Esophagus (tissue), 2 donors: Measurements from ENCODE around the gene CFAP300. TPM values are rescaled to one million over a fixed set of nuclear protein-coding genes. Genes with fewer than 3 reads are reported as not detected.

Source experiments
- H3K27ac ChIP-seq, 2 donors: one replicate each; pipeline ENCODE4 v1.5.1; 2013; ENCODE audit warnings: low read depth in 2 of 2, mild to moderate bottlenecking in 2 of 2, inconsistent platforms in 1 of 2, low read length in 1 of 2, moderate library complexity in 1 of 2
- H3K27me3 ChIP-seq, 2 donors: one replicate each; pipeline ENCODE4 v1.6.1; 2013; ENCODE audit warnings: low read length in 2 of 2, control low read depth in 1 of 2, mild to moderate bottlenecking in 1 of 2; ENCODE audit not compliant: insufficient read depth in 2 of 2, control insufficient read depth in 1 of 2
- H3K36me3 ChIP-seq, 2 donors: one replicate each; pipeline ENCODE4 v1.6.1; 2013; ENCODE audit warnings: low read length in 1 of 2; ENCODE audit not compliant: control insufficient read depth in 2 of 2, insufficient read depth in 2 of 2
- H3K4me1 ChIP-seq, 2 donors: one replicate each; pipeline ENCODE4 v1.6.1; 2013; ENCODE audit warnings: low read length in 1 of 2; ENCODE audit not compliant: control insufficient read depth in 2 of 2, insufficient read depth in 2 of 2
- H3K4me3 ChIP-seq, 2 donors: one replicate each; pipeline ENCODE4 v1.5.1; 2013; ENCODE audit warnings: low read length in 2 of 2, mild to moderate bottlenecking in 2 of 2, low read depth in 1 of 2, moderate library complexity in 1 of 2
- H3K9me3 ChIP-seq, 2 donors: one replicate each; pipeline ENCODE4 v1.6.1; 2013; ENCODE audit warnings: mild to moderate bottlenecking in 2 of 2, low read depth in 1 of 2, low read length in 1 of 2, moderate library complexity in 1 of 2; ENCODE audit not compliant: control insufficient read depth in 2 of 2, insufficient read depth in 1 of 2
- WGBS, 2 donors: extraction: QIAGEN DNeasy Blood & Tissue Kit; methylation state at CpG; one replicate each; pipeline ENCODE4 v1.1.7; 2013; 5-methylcytosine and 5-hydroxymethylcytosine counted together
- polyA plus RNA-seq, 2 donors: library from polyadenylated mRNA; stranded (reverse); fragments of 200-250 nt; gene quantifications; one replicate each; pipeline ENCODE4 v1.2.3, GENCODE V29; 2013
- donor health status: healthy with polysubstance abuse.
- donor health status: Bipolar disorder and iron deficiency.

Gene CFAP300
- polyA plus RNA-seq, 2 donors: 0.63 to 0.68 TPM

GRCh38 chr11:102110761-102111010 is 63.4 kb downstream of the CFAP300 start:
- peak overlapping the region; percentile 96 to 97 for H3K27ac ChIP-seq
- H3K9me3 ChIP-seq: no peaks in the 10 kb centered on the region
- H3K27me3 ChIP-seq: no peaks in the 10 kb centered on the region
- H3K4me1 ChIP-seq: no peaks in the 10 kb centered on the region
- H3K4me3 ChIP-seq: peak overlapping the region; percentile 84 to 94
- no peaks in the 10 kb centered on the region for H3K36me3 ChIP-seq
- 0 to 2% methylated on average over 3 to 31 of the region's 31 CpGs for WGBS, 2 donors

DNA sequence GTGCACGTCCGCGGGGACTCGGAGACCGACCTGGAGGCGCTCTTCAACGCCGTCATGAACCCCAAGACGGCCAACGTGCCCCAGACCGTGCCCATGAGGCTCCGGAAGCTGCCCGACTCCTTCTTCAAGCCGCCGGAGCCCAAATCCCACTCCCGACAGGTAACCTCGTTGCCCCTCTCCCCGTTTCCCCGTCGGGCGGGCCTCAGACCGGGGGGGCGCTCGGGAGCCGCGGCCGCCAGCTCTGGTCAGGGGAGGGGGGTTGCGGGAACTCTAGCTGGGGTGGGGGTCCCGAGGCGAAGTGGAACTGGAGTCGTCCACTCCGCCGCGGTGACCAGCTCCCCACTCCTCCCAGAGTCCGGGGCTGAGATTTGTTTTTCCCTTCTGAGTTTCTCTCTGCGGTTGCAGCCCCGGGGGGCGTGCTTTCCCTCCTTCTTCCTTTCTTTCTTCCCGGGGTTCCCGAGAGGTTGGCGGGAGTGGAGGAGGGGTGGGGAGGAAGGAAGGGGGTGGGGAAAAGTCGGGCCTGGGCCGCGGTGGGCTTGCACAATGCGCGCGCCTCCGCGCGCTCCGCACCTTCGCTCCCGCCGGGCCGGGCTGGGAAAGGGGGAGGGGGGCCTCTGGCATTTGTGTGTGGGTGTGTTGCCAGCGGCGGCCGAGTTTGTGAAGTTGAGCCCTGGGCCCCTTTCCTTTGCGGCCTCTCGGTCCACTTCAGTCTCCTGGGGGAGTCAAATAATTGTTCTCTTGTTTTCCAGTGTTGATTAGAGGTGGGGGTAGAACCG is 64.0 kb downstream of the CFAP300 start:
- Histone ChIP-seq H3K4me3 (peak overlapping the region; percentile 84 to 94), H3K4me1 (no peaks in the 10 kb centered on the region), H3K36me3 (no peaks in the 10 kb centered on the region), H3K27ac (peak overlapping the region; percentile 96 to 97), H3K9me3 (no peaks in the 10 kb centered on the region), H3K27me3 (no peaks in the 10 kb centered on the region)
- WGBS, 2 donors: 1% methylated on average over 51 to 61 of the region's 61 CpGs

GRCh38 chr11:102111787-102112508 is 64.7 kb downstream of the CFAP300 start:
- no peaks in the 10 kb centered on the region for H3K9me3 ChIP-seq
- H3K36me3 ChIP-seq: no peaks in the 10 kb centered on the region
- peak overlapping the region; percentile 84 to 94 for H3K4me3 ChIP-seq
- H3K27ac ChIP-seq: peak overlapping the region; percentile 96 to 97
- 1 to 2% methylated on average over 20 of the region's 20 CpGs for WGBS, 2 donors
- no peaks in the 10 kb centered on the region for H3K27me3 ChIP-seq
- no peaks in the 10 kb centered on the region for H3K4me1 ChIP-seq

DNA sequence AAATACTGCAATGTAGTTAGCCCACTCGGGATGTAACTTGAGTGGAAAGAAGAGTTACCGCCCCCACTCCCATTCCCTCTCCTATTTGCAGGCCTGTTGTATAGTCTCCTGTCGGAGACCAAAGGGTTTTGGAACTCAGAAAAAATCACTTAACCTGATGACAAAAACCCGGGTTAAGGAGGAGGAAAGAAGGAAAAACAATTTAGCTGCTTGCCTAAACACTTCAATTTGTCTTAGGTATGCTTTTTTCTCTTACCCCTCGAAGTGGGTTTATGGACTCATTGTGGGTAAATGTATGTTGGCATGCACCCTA is 65.2 kb downstream of the CFAP300 start:
- no peaks in the 10 kb centered on the region for H3K36me3 ChIP-seq
- no peaks in the 10 kb centered on the region for H3K9me3 ChIP-seq
- WGBS, 2 donors: 13 to 17% methylated on average over 5 of the region's 5 CpGs
- peak overlapping the region; percentile 46 to 84 for H3K4me3 ChIP-seq
- peak overlapping the region; percentile 82 to 96 for H3K27ac ChIP-seq
- H3K27me3 ChIP-seq: no peaks in the 10 kb centered on the region
- H3K4me1 ChIP-seq: no peaks in the 10 kb centered on the region

DNA sequence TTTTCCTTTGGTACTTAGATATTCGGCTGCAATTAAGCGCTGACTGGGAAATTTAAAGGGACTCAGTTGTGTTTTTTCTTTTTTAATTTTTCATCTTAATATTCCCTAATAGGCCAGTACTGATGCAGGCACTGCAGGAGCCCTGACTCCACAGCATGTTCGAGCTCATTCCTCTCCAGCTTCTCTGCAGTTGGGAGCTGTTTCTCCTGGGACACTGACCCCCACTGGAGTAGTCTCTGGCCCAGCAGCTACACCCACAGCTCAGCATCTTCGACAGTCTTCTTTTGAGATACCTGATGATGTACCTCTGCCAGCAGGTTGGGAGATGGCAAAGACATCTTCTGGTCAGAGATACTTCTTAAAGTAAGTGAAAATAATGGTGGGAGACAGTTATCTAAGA is 66.8 kb downstream of the CFAP300 start:
- WGBS, 2 donors: 53 to 54% methylated on average over 4 of the region's 4 CpGs
- H3K36me3 ChIP-seq: no peaks in the 10 kb centered on the region
- no peak overlapping the region for H3K4me3 ChIP-seq
- H3K27me3 ChIP-seq: no peaks in the 10 kb centered on the region
- no peak overlapping the region for H3K27ac ChIP-seq
- peaks cover 0 to 2% of the 10 kb centered on the region in 2 donors for H3K4me1 ChIP-seq
- H3K9me3 ChIP-seq: no peaks in the 10 kb centered on the region

- Histone ChIP-seq H3K9me3 (no peaks in the 10 kb centered on the region), H3K4me1 (peaks cover 0 to 2% of the 10 kb centered on the region in 2 donors), H3K36me3 (no peaks in the 10 kb centered on the region), H3K27me3 (no peaks in the 10 kb centered on the region), H3K27ac (no peak overlapping the region), H3K4me3 (no peak overlapping the region)
These were observed 68.3 kb downstream of the CFAP300 start for GRCh38 chr11:102115557-102115956.

- no peaks in the 10 kb centered on the region for H3K9me3 ChIP-seq
- 46 to 53% methylated on average over 2 of the region's 2 CpGs for WGBS, 2 donors
- no peaks in the 10 kb centered on the region for H3K36me3 ChIP-seq
- peaks cover 0 to 2% of the 10 kb centered on the region in 2 donors for H3K4me1 ChIP-seq
- H3K27ac ChIP-seq: no peak overlapping the region
- no peaks in the 10 kb centered on the region for H3K27me3 ChIP-seq
- H3K4me3 ChIP-seq: no peak overlapping the region
These were observed 69.4 kb downstream of the CFAP300 start for GRCh38 chr11:102116453-102117205.

- Histone ChIP-seq H3K4me1 (peaks cover 0 to 2% of the 10 kb centered on the region in 2 donors), H3K9me3 (no peaks in the 10 kb centered on the region), H3K27ac (peak overlapping the region in 1 of 2 donors; percentile 8), H3K27me3 (no peaks in the 10 kb centered on the region), H3K36me3 (no peaks in the 10 kb centered on the region), H3K4me3 (no peak overlapping the region)
- WGBS, 2 donors: 29 to 31% methylated on average over 4 of the region's 4 CpGs
These were observed 70.4 kb downstream of the CFAP300 start for GRCh38 chr11:102117472-102118113.

DNA sequence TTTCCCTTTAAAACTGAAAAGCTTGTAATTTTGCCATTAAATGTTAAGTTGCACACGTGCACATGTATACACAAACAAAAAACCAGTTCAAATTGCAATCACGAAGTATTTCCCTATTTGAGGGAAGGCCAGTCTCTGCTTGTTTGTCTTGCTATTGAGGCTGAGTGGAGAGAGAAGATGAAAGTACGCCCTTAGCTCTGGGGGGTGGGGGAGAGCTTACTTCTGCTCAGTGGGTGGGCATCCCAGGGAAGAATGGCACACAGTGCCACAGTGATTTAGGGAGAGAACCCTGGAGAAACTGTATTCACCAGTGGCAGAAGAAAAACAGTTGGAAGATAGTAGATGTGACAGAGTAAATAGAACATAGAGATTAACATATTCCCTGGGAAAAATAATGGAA is 71.7 kb downstream of the CFAP300 start:
- Histone ChIP-seq H3K27me3 (no peaks in the 10 kb centered on the region), H3K27ac (peak overlapping the region in 1 of 2 donors; percentile 33), H3K4me3 (no peak overlapping the region), H3K9me3 (no peaks in the 10 kb centered on the region), H3K4me1 (peaks cover 0 to 2% of the 10 kb centered on the region in 2 donors), H3K36me3 (no peaks in the 10 kb centered on the region)
- 20 to 38% methylated on average over 3 of the region's 3 CpGs for WGBS, 2 donors
